ENCODE results near the gene KLHL40. TPM values are rescaled to one million over a fixed set of nuclear protein-coding genes. Genes with fewer than 3 reads are reported as not detected.

Gene KLHL40
- total RNA-seq, 2 experiments from 2014 or later: not detected

DNA sequence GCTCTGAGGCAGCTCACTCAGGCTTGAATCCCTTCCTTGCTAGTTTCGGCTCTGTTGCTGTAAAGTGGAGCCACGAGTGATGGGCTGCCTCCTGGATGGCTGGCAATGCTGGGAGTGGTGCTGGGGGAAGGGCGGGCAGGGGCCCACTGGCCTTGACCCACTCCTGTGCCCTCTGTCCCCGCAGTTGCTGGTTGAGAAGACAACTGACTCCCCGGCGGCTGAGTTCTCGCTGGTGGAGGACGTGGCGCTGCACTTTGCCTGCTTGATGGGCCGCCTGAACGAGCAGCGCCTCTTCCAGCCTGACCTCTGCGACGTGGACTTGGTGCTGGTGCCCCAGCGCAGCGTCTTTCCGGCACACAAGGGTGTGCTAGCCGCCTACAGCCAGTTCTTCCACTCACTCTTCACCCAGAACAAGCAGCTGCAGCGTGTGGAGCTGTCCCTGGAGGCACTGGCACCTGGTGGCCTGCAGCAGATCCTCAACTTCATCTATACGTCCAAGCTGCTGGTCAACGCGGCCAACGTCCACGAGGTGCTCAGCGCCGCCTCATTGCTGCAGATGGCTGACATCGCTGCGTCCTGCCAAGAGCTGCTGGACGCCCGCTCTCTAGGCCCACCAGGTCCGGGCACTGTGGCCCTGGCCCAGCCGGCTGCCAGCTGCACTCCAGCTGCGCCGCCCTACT, 27.1 kb upstream of the KLHL40 start:
- intact Hi-C loops (cut with micrococcal nuclease; ENCODE audit: unreplicated experiment): loop anchor here (10.0 kb wide), 1 partner anchor 87 kb away; no protein-coding TSS in a partner anchor
- no peaks in the 10 kb centered on the region for H3K9me3 ChIP-seq (ENCODE audit: low read length)
- H3K4me2 ChIP-seq (ENCODE audit: low read length): no peak overlapping the region
- H3K36me3 ChIP-seq (ENCODE audit: insufficient read depth, low read length): no peaks in the 10 kb centered on the region
- no peak for DNase-seq (ENCODE audit: low spot score)
- no peak overlapping the region for H3K27ac ChIP-seq (ENCODE audit: low read depth, low read length, poor library complexity, severe bottlenecking)
- TF ChIP-seq, protein P1, sequence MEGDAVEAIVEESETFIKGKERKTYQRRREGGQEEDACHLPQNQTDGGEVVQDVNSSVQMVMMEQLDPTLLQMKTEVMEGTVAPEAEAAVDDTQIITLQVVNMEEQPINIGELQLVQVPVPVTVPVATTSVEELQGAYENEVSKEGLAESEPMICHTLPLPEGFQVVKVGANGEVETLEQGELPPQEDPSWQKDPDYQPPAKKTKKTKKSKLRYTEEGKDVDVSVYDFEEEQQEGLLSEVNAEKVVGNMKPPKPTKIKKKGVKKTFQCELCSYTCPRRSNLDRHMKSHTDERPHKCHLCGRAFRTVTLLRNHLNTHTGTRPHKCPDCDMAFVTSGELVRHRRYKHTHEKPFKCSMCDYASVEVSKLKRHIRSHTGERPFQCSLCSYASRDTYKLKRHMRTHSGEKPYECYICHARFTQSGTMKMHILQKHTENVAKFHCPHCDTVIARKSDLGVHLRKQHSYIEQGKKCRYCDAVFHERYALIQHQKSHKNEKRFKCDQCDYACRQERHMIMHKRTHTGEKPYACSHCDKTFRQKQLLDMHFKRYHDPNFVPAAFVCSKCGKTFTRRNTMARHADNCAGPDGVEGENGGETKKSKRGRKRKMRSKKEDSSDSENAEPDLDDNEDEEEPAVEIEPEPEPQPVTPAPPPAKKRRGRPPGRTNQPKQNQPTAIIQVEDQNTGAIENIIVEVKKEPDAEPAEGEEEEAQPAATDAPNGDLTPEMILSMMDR (conservative IDR thresholded peaks at IDR 0.05; ENCODE audit: low read length): no peak
- TF ChIP-seq EZH2phosphoT487 (IDR thresholded peaks at IDR 0.05; ENCODE audit: borderline replicate concordance, low read depth, low read length): no peak
- no peaks in the 10 kb centered on the region for H3K79me2 ChIP-seq (ENCODE audit: insufficient read depth, low read depth, low read length)
- H3K4me3 ChIP-seq (ENCODE audit: low read depth, low read length, poor library complexity, severe bottlenecking): no peak overlapping the region
- ChIA-PET POLR2A (no interaction called here), CTCF (ENCODE audit: unreplicated experiment) (no interaction called here)
- H2AFZ ChIP-seq (ENCODE audit: low read length): no peak overlapping the region
- H3K4me1 ChIP-seq (ENCODE audit: insufficient read depth, low read length, poor library complexity, severe bottlenecking): peaks cover under 1% of the 10 kb centered on the region
- no peaks in the 10 kb centered on the region for H3K9me2 ChIP-seq (ENCODE audit: insufficient read depth, low read length)
- no peaks in the 10 kb centered on the region for H4K20me1 ChIP-seq (ENCODE audit: insufficient read depth, low read length)
- no TSS peak for BruUV-seq (replicated peaks)

DNA sequence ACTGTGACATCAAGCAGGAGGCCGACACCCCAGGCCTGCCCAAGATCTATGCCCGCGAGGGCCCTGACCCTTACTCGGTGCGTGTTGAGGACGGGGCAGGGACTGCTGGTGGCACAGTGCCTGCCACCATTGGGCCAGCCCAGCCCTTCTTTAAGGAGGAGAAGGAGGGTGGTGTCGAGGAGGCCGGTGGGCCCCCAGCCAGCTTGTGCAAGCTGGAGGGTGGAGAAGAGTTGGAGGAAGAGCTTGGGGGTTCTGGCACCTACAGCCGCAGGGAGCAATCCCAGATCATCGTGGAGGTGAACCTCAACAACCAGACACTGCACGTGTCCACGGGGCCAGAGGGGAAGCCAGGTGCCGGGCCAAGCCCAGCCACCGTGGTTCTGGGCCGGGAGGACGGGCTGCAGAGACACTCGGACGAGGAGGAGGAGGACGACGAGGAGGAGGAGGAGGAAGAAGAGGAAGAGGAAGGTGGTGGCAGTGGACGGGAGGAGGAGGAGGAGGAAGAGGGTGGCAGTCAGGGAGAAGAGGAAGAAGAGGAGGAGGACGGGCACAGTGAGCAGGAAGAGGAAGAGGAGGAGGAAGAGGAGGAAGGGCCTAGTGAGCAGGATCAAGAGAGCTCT, 26.5 kb upstream of the KLHL40 start:
- BruUV-seq (replicated peaks): no TSS peak
- CTCF ChIA-PET (ENCODE audit: unreplicated experiment): no interaction called here
- intact Hi-C loops (cut with micrococcal nuclease; ENCODE audit: unreplicated experiment): loop anchor here (10.0 kb wide), 1 partner anchor 86 kb away; no protein-coding TSS in a partner anchor

More for the DNA sequence above, 26.5 kb upstream of the KLHL40 start:
- H3K79me2 ChIP-seq (ENCODE audit: insufficient read depth, low read depth, low read length): no peaks in the 10 kb centered on the region
- no peaks in the 10 kb centered on the region for H3K9me3 ChIP-seq (ENCODE audit: low read length)
- no peaks in the 10 kb centered on the region for H4K20me1 ChIP-seq (ENCODE audit: insufficient read depth, low read length)
- H3K27ac ChIP-seq (ENCODE audit: low read depth, low read length, poor library complexity, severe bottlenecking): no peak overlapping the region
- TF ChIP-seq EZH2phosphoT487 (IDR thresholded peaks at IDR 0.05; ENCODE audit: borderline replicate concordance, low read depth, low read length): no peak
- TF ChIP-seq, protein P1 (conservative IDR thresholded peaks at IDR 0.05; ENCODE audit: low read length): no peak
- POLR2A ChIA-PET: interaction anchor here (0.7 kb wide), 1 partner anchor 83 kb away, joined by 3 read pairs; no protein-coding TSS in a partner anchor
- H3K4me3 ChIP-seq (ENCODE audit: low read depth, low read length, poor library complexity, severe bottlenecking): no peak overlapping the region
- H2AFZ ChIP-seq (ENCODE audit: low read length): no peak overlapping the region
- H3K4me1 ChIP-seq (ENCODE audit: insufficient read depth, low read length, poor library complexity, severe bottlenecking): no peaks in the 10 kb centered on the region
- no peak overlapping the region for H3K4me2 ChIP-seq (ENCODE audit: low read length)
- no peak for DNase-seq (ENCODE audit: low spot score)
- no peaks in the 10 kb centered on the region for H3K36me3 ChIP-seq (ENCODE audit: insufficient read depth, low read length)
- H3K9me2 ChIP-seq (ENCODE audit: insufficient read depth, low read length): no peaks in the 10 kb centered on the region

Data from OCI-LY7 (cell line).